ENCODE measurements around the gene HS3ST5.
"Not testable (repeated sequence)": the region's sequence is repeated elsewhere in the genome, so short reads cannot be mapped to it uniquely, and the experiment has no call there.

HS3ST5 gene

GRCh38 chr6:114053791-114054190 is 289.0 kb downstream of the HS3ST5 start:
- H3K27ac ChIP-seq = no peak overlapping the region
- TF ChIP-seq ZFX (IDR thresholded peaks at IDR 0.05; ENCODE audit: borderline replicate concordance) (no peak), CTCF (IDR thresholded peaks at IDR 0.05) (no peak)

- H3K27ac ChIP-seq = no peak overlapping the region
- TF ChIP-seq ZFX (IDR thresholded peaks at IDR 0.05; ENCODE audit: borderline replicate concordance) = no peak
- no peak for TF ChIP-seq CTCF (IDR thresholded peaks at IDR 0.05)
Measured at GRCh38 chr6:114052141-114052540, 290.7 kb downstream of the HS3ST5 start.

- TF ChIP-seq CTCF (IDR thresholded peaks at IDR 0.05) (no peak), ZFX (IDR thresholded peaks at IDR 0.05; ENCODE audit: borderline replicate concordance) (no peak)
- peak overlapping the region; percentile 43; the same call in 1 of the 2 replicates for H3K27ac ChIP-seq
Measured at GRCh38 chr6:114051031-114051430, 291.8 kb downstream of the HS3ST5 start.

- no peak for TF ChIP-seq ZFX (IDR thresholded peaks at IDR 0.05; ENCODE audit: borderline replicate concordance)
- TF ChIP-seq CTCF (IDR thresholded peaks at IDR 0.05) = no peak
- no peak overlapping the region for H3K27ac ChIP-seq
Measured at GRCh38 chr6:114049367-114049966, 293.4 kb downstream of the HS3ST5 start.

GRCh38 chr6:114044566-114044965 is 298.3 kb downstream of the HS3ST5 start:
- H3K27ac ChIP-seq = not testable (repeated sequence)

GRCh38 chr6:114042267-114043016 is 300.4 kb downstream of the HS3ST5 start:
- no peak overlapping the region for H3K27ac ChIP-seq
- TF ChIP-seq CTCF (IDR thresholded peaks at IDR 0.05) (no peak), ZFX (IDR thresholded peaks at IDR 0.05; ENCODE audit: borderline replicate concordance) (no peak)

- no peak overlapping the region for H3K27ac ChIP-seq
- no peak for TF ChIP-seq CTCF (IDR thresholded peaks at IDR 0.05)
- no peak for TF ChIP-seq ZFX (IDR thresholded peaks at IDR 0.05; ENCODE audit: borderline replicate concordance)
Measured at GRCh38 chr6:114040871-114041270, 302.0 kb downstream of the HS3ST5 start.
